ENCODE data around the gene LRRC56.

DNA sequence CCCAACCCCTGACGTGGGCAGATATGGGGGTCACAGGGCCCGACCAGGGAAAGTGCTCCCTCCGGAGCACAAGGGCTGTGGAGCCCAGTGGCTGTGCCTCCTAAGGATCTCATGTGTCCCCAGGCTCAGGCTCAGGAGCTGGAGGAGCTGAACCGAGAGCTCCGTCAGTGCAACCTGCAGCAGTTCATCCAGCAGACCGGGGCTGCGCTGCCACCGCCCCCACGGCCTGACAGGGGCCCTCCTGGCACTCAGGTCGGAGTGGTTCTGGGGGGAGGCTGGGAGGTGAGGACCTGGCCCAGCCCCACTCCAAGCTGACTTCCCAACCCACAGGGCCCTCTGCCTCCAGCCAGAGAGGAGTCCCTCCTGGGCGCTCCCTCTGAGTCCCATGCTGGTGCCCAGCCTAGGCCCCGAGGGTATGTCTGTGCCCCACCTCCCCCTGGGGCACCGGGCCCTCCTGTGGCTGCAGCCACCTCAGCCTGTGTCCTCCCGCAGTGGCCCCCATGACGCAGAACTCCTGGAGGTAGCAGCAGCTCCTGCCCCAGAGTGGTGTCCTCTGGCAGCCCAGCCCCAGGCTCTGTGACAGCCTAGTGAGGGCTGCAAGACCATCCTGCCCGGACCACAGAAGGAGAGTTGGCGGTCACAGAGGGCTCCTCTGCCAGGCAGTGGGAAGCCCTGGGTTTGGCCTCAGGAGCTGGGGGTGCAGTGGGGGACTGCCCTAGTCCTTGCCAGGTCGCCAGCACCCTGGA, 25.9 kb downstream of the LRRC56 start:
- TF ChIP-seq, protein P1, sequence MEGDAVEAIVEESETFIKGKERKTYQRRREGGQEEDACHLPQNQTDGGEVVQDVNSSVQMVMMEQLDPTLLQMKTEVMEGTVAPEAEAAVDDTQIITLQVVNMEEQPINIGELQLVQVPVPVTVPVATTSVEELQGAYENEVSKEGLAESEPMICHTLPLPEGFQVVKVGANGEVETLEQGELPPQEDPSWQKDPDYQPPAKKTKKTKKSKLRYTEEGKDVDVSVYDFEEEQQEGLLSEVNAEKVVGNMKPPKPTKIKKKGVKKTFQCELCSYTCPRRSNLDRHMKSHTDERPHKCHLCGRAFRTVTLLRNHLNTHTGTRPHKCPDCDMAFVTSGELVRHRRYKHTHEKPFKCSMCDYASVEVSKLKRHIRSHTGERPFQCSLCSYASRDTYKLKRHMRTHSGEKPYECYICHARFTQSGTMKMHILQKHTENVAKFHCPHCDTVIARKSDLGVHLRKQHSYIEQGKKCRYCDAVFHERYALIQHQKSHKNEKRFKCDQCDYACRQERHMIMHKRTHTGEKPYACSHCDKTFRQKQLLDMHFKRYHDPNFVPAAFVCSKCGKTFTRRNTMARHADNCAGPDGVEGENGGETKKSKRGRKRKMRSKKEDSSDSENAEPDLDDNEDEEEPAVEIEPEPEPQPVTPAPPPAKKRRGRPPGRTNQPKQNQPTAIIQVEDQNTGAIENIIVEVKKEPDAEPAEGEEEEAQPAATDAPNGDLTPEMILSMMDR (conservative IDR thresholded peaks at IDR 0.05 in 1 of 2, IDR thresholded peaks at IDR 0.05 in 1 of 2; ENCODE audit: extremely low read depth in 1 of 2, insufficient read depth in 1 of 2, low read depth in 1 of 2, low read length in 2 of 2) = no peak
- TF ChIP-seq EZH2 (IDR thresholded peaks at IDR 0.05; ENCODE audit: borderline replicate concordance, low read length) = no peak
